GM19463 (cell line): Measurements from ENCODE around the gene PAPOLA.
"Not testable (repeated sequence)": the region's sequence is repeated elsewhere in the genome, so short reads cannot be mapped to it uniquely, and the experiment has no call there.

ENCODE experiments used
- ATAC-seq: cut with Tn5 transposase; IDR thresholded peaks from one replicate; pipeline ENCODE4 v1.9.1; 2021; ENCODE audit warnings: mild to moderate bottlenecking, moderate library complexity; ENCODE audit not compliant: unreplicated experiment

PAPOLA gene

GRCh38 chr14:96501740-96502620, at the start of gene PAPOLA:
PAPOLA (plus strand) TSS chr14:96502382; CDS start chr14:96502593, 211 bp downstream.
- peak; percentile 82 for ATAC-seq

GRCh38 chr14:96452684-96453083, 49.5 kb upstream of the PAPOLA start:
- ATAC-seq: no peak

- ATAC-seq: no peak
These were observed 46.6 kb upstream of the PAPOLA start for GRCh38 chr14:96455588-96455987.

- no peak for ATAC-seq
These were observed 42.3 kb upstream of the PAPOLA start for GRCh38 chr14:96459851-96460250.

GRCh38 chr14:96461950-96462798, 40.0 kb upstream of the PAPOLA start:
- no peak for ATAC-seq

GRCh38 chr14:96464136-96464535, 38.0 kb upstream of the PAPOLA start:
- no peak for ATAC-seq

- ATAC-seq: no peak
These were observed 35.3 kb upstream of the PAPOLA start for GRCh38 chr14:96466918-96467317.

- no peak for ATAC-seq
These were observed 31.9 kb upstream of the PAPOLA start for GRCh38 chr14:96470331-96470730.

GRCh38 chr14:96470967-96471366, 31.2 kb upstream of the PAPOLA start:
- ATAC-seq: not testable (repeated sequence)

- no peak for ATAC-seq
These were observed 24.1 kb upstream of the PAPOLA start for GRCh38 chr14:96478119-96478518.

- no peak for ATAC-seq
These were observed 22.6 kb upstream of the PAPOLA start for GRCh38 chr14:96479435-96480146.

- no peak for ATAC-seq
These were observed 20.4 kb upstream of the PAPOLA start for GRCh38 chr14:96481731-96482314.

GRCh38 chr14:96482986-96483385, 19.2 kb upstream of the PAPOLA start:
- ATAC-seq: no peak

GRCh38 chr14:96484399-96484798, 17.8 kb upstream of the PAPOLA start:
- ATAC-seq: no peak

- ATAC-seq: no peak
These were observed 15.5 kb upstream of the PAPOLA start for GRCh38 chr14:96486705-96487104.

GRCh38 chr14:96489327-96489726, 12.9 kb upstream of the PAPOLA start:
- ATAC-seq: no peak

GRCh38 chr14:96493178-96493577, 9.0 kb upstream of the PAPOLA start:
- no peak for ATAC-seq

GRCh38 chr14:96494331-96494730, 7.9 kb upstream of the PAPOLA start:
- no peak for ATAC-seq

- no peak for ATAC-seq
These were observed 5.1 kb upstream of the PAPOLA start for GRCh38 chr14:96497087-96497486.

GRCh38 chr14:96497586-96497985, 4.6 kb upstream of the PAPOLA start:
- ATAC-seq: no peak

GRCh38 chr14:96501217-96501739, 904 bp upstream of the PAPOLA start:
- no peak for ATAC-seq
